Osteoblast (primary cell): ENCODE data around the gene DCDC2C. TPM values are rescaled to one million over a fixed set of nuclear protein-coding genes. Genes with fewer than 3 reads are reported as not detected.

Experiments used
- DNase-seq: peaks from one replicate; pipeline ENCODE4 v3.0.0; 2011; ENCODE audit warnings: low spot score, mixed read lengths; ENCODE audit not compliant: insufficient read length; ENCODE audit errors: missing footprints
- H2AFZ ChIP-seq: 2 replicates; pipeline ENCODE4 v1.6.0; 2011; ENCODE audit warnings: mild to moderate bottlenecking, low read length
- H3K27ac ChIP-seq: 2 replicates; pipeline ENCODE4 v1.5.1; 2011; ENCODE audit warnings: mild to moderate bottlenecking, low read depth, low read length, moderate library complexity
- H3K27me3 ChIP-seq: 2 replicates; pipeline ENCODE4 v1.6.0; 2012; ENCODE audit warnings: mild to moderate bottlenecking, control low read depth, inconsistent platforms, low read length, moderate library complexity; ENCODE audit not compliant: insufficient read depth
- H3K36me3 ChIP-seq: 2 replicates; pipeline ENCODE4 v1.5.1; 2011; ENCODE audit warnings: mild to moderate bottlenecking, low read length, control low read depth, moderate library complexity; ENCODE audit not compliant: insufficient read depth
- H3K4me1 ChIP-seq: 2 replicates; pipeline ENCODE4 v1.5.1; 2011; ENCODE audit warnings: mild to moderate bottlenecking, low read length, control low read depth, moderate library complexity; ENCODE audit not compliant: insufficient read depth
- H3K4me2 ChIP-seq: 2 replicates; pipeline ENCODE4 v1.6.0; 2011; ENCODE audit warnings: mild to moderate bottlenecking, low read length; ENCODE audit not compliant: insufficient read depth
- H3K4me3 ChIP-seq: fragments of 200-600 bp; sonication (generic); 3 replicates; pipeline ENCODE4 v1.5.1; 2012; ENCODE audit warnings: mild to moderate bottlenecking, low read length, inconsistent platforms; ENCODE audit not compliant: insufficient read depth
- H3K79me2 ChIP-seq: 2 replicates; pipeline ENCODE4 v1.6.0; 2012; ENCODE audit warnings: mild to moderate bottlenecking, low read length, control low read depth, inconsistent platforms; ENCODE audit not compliant: insufficient read depth
- H3K9me3 ChIP-seq: 2 replicates; pipeline ENCODE4 v1.5.1; 2011; ENCODE audit warnings: low read depth, low read length, control low read depth
- H4K20me1 ChIP-seq: 2 replicates; pipeline ENCODE4 v1.6.0; 2012; ENCODE audit warnings: mild to moderate bottlenecking, low read length, control low read depth; ENCODE audit not compliant: insufficient read depth
- CTCF ChIP-seq: IDR thresholded peaks from 2 replicates; pipeline ENCODE4 v1.5.1; 2011; ENCODE audit warnings: mild to moderate bottlenecking, low read depth, low read length, moderate library complexity; ENCODE audit errors: extremely low read depth
- total RNA-seq: library from RNA; depleted of rRNA; stranded (reverse); fragments of >200 nt; gene quantifications from 2 replicates; pipeline ENCODE4 v1.2.3, GENCODE V29; 2012

DCDC2C gene
- total RNA-seq, 1 donor, result not detected

DNA sequence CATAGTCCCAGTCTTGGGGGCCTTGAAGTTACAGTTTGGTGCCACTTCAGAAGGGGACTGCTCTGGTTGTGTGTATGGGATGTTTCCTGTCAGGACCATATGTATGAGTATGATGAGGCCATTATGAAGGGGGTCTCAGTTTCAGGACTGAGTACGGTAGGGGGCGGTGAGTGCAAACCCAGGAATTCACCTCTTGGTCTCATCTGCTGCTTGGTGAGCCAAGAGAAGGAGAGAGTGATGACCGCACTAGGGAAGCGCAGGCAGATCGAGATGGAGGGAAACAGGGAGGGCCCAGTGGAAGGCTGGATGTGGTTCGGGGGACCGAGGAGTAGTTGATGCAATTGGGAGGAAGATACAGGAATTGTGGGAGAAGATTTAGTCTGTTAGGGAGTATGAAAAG, 28.5 kb downstream of the DCDC2C start:
- Histone ChIP-seq H3K27me3 (no peaks in the 10 kb centered on the region), H3K36me3 (no peaks in the 10 kb centered on the region), H3K4me1 (no peaks in the 10 kb centered on the region), H3K4me2 (no peak overlapping the region), H3K4me3 (no peak overlapping the region), H3K79me2 (no peaks in the 10 kb centered on the region), H3K9me3 (no peaks in the 10 kb centered on the region), H3K27ac (no peak overlapping the region), H2AFZ (no peak overlapping the region), H4K20me1 (no peaks in the 10 kb centered on the region)
- DNase-seq, result no peak
- no peak for TF ChIP-seq CTCF

DNA sequence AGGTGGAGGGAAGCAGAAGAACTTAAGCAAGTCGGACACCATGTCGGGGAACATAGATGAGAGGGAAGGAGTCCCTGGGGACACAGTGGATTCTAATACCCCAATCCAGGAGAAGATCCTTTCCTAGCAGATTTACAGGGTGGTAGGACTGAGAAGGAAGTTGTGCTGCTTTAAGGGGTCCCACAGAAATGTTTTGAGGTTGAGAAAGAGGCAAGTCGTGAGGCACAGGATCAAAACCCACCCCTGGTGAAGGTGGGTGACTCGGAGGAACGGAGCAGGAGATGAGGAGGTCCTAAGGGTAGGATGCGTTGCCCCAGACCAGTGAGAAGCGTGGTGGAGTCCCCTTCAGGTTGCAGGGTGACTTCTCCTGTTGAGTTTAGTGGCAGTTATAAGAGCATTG, 32.7 kb downstream of the DCDC2C start:
- no peak overlapping the region for H2AFZ ChIP-seq
- no peak overlapping the region for H3K4me2 ChIP-seq
- H3K27ac ChIP-seq, result no peak overlapping the region
- H3K9me3 ChIP-seq, result no peaks in the 10 kb centered on the region
- H3K27me3 ChIP-seq, result no peaks in the 10 kb centered on the region
- no peaks in the 10 kb centered on the region for H3K36me3 ChIP-seq
- no peaks in the 10 kb centered on the region for H3K4me1 ChIP-seq
- no peak for TF ChIP-seq CTCF
- H3K79me2 ChIP-seq, result no peaks in the 10 kb centered on the region
- no peaks in the 10 kb centered on the region for H4K20me1 ChIP-seq
- DNase-seq, result no peak
- no peak overlapping the region for H3K4me3 ChIP-seq

- H2AFZ ChIP-seq, result no peak overlapping the region
- no peaks in the 10 kb centered on the region for H3K4me1 ChIP-seq
- H4K20me1 ChIP-seq, result no peaks in the 10 kb centered on the region
- no peak for TF ChIP-seq CTCF
- no peak overlapping the region for H3K4me2 ChIP-seq
- no peak overlapping the region for H3K4me3 ChIP-seq
- H3K9me3 ChIP-seq, result no peaks in the 10 kb centered on the region
- no peak for DNase-seq
- no peaks in the 10 kb centered on the region for H3K27me3 ChIP-seq
- no peak overlapping the region for H3K27ac ChIP-seq
- no peaks in the 10 kb centered on the region for H3K79me2 ChIP-seq
- no peaks in the 10 kb centered on the region for H3K36me3 ChIP-seq
Observed at GRCh38 chr2:3737128-3737527, 33.8 kb downstream of the DCDC2C start.

DNA sequence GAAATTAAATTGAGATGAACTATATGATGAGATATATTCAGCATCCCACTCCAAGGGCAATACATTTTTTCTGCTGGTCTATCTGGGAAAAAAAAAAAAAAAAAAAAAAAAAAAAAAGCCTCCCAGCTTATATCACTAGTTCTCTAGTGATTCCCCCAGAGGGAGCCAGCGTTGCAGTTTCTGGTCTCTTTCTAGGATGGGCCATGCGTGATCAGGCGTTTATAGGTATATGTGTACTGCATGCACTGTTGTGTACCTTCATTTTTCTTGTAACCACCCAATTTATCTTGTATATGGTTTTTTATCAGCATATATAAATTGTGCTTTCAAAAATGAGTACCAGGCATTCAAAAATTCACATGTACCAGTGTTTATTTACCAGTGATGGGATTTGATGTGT, 35.1 kb downstream of the DCDC2C start:
- no peak overlapping the region for H3K4me2 ChIP-seq
- no peaks in the 10 kb centered on the region for H3K4me1 ChIP-seq
- H3K27me3 ChIP-seq, result no peaks in the 10 kb centered on the region
- H3K4me3 ChIP-seq, result no peak overlapping the region
- TF ChIP-seq CTCF, result peak; percentile 30
- H3K27ac ChIP-seq, result no peak overlapping the region
- no peak overlapping the region for H2AFZ ChIP-seq
- no peaks in the 10 kb centered on the region for H3K36me3 ChIP-seq
- H3K79me2 ChIP-seq, result no peaks in the 10 kb centered on the region
- no peak for DNase-seq
- no peaks in the 10 kb centered on the region for H3K9me3 ChIP-seq
- no peaks in the 10 kb centered on the region for H4K20me1 ChIP-seq
